ENCODE data around the gene PRKG1.

DNA sequence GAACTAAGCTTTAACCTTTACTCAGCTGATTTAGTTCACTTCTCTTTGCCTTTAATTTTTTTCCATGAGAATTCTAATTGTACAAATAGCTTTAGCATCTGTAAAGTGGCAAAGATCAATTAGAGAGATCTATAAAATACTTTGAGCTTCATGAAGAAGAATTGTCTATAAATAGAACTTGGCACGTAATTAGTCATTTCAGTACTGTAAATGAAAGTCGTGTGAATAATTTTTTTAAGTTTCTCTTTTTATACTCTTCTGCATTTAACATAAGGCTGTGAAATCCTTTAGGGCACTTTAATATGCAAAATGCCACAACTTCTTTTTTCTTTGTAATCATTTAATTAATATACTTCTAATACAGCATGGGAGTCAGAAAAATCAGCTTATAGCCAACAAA lies 447.3 kb downstream of the PRKG1 start:
- TF ChIP-seq, protein P1, sequence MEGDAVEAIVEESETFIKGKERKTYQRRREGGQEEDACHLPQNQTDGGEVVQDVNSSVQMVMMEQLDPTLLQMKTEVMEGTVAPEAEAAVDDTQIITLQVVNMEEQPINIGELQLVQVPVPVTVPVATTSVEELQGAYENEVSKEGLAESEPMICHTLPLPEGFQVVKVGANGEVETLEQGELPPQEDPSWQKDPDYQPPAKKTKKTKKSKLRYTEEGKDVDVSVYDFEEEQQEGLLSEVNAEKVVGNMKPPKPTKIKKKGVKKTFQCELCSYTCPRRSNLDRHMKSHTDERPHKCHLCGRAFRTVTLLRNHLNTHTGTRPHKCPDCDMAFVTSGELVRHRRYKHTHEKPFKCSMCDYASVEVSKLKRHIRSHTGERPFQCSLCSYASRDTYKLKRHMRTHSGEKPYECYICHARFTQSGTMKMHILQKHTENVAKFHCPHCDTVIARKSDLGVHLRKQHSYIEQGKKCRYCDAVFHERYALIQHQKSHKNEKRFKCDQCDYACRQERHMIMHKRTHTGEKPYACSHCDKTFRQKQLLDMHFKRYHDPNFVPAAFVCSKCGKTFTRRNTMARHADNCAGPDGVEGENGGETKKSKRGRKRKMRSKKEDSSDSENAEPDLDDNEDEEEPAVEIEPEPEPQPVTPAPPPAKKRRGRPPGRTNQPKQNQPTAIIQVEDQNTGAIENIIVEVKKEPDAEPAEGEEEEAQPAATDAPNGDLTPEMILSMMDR (conservative IDR thresholded peaks at IDR 0.05; ENCODE audit: low read length) = no peak
- no peak for TF ChIP-seq EZH2phosphoT487 (IDR thresholded peaks at IDR 0.05; ENCODE audit: borderline replicate concordance)

All from Loucy (cell line).